Effector CD4-positive, alpha-beta T cell (primary cell): ENCODE measurements around the gene TSC2.
"Not testable (repeated sequence)": the region's sequence is repeated elsewhere in the genome, so short reads cannot be mapped to it uniquely, and the experiment has no call there.

ENCODE experiments used
- DNase-seq: peaks from one replicate; pipeline ENCODE4 v3.0.0-alpha.2; 2020

The TSC2 gene

DNA sequence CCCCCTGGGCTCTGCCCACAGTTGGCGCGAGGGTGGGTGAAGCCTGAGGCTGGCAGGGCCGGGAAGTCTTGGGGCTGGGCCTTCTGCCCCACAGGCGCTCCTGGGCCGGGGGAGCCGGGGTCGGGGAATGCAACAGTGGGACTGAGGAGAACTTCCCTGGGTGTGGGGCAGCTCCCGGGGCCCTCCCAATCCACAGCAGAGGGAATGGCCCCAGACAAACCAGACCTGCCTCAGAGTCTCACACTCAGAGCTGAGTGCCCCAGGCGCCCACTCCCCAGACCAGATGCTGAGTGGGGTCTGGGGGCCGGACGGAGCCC lies 76.5 kb downstream of the TSC2 start:
- DNase-seq = not testable (repeated sequence)

DNA sequence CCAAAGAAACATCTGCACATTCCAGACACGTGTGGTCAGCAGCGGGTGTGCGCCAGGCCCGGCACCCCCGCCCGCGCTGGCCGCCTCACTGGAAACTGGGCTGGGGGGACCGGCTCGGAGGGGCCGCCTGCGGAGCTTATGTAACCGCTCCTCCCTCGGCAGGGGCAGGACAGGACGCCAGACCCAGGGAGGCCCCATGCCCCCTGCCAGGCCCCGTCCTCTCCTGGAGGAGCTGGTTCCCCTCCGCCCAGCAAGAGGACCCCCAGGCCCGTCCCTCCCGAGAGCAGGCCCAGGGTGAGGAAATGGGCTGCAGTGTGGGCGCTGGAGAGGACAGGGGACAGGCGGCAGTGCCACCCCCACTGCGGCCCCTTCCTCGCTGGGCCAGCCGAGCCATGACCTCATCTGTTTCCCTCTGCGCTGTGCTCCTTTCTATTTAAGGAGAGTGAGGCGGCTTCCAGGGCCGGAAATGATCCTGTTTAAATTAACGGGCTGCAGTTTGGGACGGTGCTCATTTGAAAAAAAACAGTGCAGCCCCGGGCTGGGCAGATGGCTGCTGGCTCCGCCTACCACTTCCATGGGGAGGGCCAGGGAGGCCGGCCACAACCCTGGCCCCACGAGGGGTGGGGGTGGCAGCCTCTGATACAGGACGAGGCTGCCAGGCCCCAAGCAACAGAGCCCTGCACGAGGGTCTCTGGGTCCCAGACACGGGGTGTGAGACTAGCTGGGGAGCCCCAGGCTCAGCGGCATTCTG lies 77.1 kb downstream of the TSC2 start:
- DNase-seq = not testable (repeated sequence)

DNA sequence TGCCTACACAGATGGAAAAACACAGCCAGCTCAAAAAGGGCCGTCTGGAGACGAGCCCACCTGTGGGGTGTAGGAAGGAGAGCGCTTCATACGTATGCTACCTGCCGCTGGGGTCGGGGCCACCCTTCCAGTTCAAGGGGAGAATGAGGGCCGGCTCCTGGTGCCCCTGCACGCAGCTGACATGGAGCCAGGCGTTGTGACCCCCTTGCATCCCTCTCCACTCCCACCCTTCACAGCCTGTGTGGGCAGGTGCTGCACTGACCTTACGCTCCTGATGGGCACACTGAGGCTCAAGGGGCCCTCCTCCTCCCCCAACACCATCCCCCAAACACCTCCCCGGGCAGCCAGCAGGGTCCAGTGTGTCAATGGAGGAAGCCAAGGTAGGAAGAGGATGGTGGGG lies 77.8 kb downstream of the TSC2 start:
- not testable (repeated sequence) for DNase-seq

DNA sequence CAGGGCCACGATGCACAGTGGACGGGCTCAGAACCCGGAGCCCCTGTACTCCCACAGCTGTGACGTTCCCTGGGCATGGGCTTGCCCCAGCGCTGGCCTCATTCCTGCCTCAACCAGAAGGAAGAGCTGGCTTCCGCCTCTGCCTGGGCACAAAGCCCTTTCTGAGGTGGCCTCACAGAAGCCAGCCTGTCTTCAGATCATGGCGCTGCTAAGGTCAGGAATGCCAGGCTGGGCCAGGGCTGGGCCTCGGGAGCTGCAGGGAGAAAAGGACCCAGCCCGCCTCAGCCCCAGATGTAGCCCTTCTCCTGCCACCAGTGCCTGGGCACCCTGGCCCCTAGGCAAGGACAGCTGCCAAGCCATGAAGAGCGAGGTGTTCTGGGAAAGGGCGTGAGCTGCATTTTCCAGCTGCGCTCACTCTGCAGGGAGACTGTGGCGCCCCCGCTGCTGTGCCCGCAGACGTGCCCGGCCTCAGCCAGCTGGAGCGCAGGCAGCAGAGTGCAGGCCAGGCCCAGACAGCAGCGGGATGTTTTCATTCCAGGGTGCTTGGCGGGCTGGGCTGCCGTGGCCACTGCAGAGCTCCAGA lies 78.5 kb downstream of the TSC2 start:
- not testable (repeated sequence) for DNase-seq

DNA sequence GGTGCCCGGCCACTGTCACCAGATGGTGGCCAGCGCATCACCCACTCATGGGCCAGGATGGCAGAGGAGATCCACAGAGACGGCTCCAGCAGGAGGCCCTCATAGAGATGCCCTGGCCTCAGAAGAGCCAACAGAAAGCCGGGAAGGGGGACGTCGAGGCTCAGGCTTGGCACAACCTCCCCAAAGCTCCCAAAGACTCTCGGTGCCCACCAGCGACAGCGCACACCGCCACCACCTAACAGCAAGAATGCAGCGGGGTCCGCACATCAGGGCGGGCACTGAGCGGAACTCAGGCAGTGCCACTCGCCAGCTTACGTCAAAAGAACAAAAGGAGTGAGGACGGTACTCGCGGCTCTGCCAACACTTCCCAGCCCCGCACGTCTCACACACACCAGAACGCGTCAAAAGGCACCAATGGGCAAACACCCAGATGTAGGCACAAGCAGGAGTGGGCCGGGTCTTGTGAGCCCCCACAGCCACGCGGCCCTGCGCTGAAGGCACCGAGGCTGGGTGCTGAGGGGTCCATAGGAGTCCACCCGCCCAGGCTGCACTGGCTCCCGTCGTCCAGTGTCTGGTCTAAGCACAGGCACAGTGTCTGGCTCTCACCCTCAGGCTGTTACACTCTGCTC lies 79.3 kb downstream of the TSC2 start:
- not testable (repeated sequence) for DNase-seq

DNA sequence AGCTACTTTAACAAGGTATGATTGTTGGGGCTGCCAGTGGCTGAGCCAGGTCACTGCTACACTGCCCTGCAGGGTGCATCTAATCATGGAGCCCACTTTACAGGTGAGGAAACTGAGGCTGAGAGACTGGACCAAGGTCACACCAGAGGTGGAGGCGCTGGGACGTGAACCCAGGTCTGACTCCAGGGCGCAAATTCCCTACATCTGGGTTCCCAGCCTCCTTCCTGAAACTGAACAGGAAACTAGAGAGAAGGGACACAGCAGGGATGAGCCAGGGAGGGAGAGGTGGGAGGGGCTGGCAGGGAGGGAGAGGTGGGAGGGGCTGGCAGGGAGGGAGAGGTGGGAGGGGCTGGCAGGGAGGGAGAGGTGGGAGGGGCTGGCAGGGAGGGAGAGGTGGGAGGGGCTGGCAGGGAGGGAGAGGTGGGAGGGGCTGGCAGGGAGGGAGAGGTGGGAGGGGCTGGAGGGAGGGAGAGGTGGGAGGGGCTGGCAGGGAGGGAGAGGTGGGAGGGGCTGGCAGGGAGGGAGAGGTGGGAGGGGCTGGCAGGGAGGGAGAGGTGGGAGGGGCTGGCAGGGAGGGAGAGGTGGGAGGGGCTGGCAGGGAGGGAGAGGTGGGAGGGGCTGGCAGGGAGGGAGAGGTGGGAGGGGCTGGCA lies 80.0 kb downstream of the TSC2 start:
- not testable (repeated sequence) for DNase-seq

DNA sequence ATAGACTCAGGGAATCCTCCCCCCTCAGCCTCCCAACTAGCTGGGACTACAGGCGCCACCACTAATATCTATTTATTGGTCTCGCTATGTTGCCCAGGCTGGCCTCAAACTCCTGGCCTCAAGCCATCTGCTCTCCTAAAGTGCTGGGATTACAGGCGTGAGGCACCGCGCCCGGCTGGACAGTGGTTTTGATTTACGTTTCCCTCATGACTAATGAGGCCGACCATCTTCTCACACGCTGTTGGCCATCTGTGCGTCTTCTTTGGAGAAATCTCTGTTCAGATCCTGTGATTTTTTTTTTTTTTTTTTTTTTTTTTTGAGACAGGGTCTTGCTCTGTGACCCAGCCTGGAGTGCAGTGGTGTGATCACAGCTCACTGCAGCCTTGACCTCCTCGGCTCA lies 81.5 kb downstream of the TSC2 start:
- DNase-seq = not testable (repeated sequence)

DNA sequence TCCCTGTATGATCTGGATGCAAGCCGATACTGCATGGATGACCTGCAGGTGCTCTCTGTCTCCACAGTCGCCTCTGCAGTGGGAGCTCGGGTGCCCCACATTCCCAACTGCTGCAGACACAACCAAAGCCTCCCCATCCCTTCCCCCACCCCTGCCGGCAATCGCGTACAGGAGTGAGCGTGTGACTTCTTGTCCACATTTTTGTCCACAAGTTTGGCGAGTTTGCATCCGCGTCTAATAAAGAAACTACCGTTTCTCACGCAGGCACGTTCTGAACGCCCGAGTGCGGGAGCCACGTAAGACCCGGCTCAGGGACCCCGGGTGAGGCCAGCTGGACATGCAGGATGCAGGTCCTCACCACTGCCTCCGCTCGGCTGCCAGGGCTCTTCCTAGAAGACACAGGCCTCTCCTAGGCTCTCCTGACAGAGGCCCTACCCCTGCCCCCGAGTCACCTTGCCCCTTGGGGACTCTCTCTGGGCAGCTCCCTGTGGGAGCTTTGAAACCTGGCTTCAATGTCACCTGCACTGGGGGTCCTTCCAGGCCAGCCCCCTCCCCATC lies 82.2 kb downstream of the TSC2 start:
- DNase-seq = not testable (repeated sequence)

DNA sequence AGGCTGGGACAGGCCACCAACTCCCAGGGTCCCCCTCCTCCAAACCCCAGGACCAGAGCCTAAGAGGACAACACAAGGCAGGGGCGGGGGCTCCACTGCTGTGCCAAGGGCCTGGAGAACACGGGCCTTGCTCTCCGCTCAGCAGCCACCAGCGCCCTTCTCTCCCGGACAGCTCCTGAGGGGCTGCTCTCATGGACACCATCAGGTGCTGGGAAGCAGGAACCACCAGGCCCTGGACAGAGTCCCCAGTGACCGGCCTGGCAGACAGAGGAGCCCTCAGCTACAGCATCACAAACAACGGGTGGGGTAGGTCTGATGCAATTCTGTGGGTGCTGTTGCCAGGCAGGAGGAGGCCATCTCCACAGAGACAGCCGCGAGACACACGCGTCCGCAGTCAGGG lies 86.0 kb downstream of the TSC2 start:
- DNase-seq = not testable (repeated sequence)

DNA sequence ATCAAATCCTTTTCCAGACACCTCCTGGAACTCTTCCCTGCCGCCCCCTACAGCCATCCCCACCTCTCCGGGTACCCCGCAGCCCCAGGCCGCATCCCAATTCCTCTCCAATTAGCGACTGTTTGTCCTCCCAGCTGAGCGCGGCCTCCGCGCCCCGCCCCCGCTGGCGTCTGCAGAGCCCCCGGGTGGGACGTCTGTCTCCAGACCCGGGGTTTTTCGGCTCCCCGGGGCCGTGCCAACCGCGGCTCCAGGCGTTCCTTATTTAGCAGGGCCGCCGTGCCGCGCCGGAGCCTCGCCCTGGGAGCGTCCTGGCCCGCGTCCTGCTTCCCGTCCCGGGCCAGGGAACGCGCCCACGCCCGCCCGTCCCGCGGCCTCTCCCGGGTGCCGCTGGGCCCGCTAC lies 87.3 kb downstream of the TSC2 start:
- not testable (repeated sequence) for DNase-seq

DNA sequence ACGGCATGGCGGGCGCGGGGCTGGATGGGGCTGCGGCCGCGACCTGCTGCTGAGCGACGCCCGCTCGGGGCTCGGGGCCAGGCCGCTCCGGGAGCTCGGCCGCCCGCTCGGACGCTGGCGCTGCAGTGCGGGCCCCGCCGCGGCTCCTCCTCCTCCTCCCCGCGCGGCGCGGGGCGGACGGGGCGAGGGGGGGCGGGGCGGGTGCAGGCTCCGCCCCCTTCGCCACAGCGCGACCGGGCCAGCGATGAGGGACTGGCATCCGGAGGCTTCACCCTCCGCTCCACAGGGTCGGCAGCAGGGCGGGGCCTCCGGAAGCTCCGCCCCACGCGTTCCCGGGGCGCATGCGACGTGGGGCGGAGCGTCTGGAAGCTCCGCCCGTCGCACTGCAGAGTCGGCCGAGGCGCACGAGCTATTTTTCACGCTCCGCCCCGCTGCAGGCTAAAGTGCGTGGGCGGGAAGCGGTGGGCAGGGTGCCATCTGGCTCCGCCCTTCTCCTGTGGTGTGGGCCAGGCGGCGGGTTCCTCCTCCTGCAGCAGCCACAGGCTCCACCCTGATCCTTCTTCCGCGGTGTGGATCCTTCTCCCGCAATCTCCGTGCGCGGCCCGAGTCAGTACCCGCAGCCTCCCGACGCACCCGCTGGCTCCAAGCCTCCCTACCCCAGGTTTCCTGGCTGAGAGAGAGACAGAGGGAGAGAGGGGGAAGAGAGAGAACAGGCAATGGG lies 88.1 kb downstream of the TSC2 start, which contains the start of gene PKD1:
Gene PKD1 (minus strand): TSS at position 129 of the 721 bp plus-strand sequence. CDS start 209 bp downstream, outside the sequence.
- DNase-seq = peak; percentile 97
